GM18870 (cell line): ENCODE results near the gene TTC27.
"Not testable (repeated sequence)": the region's sequence is repeated elsewhere in the genome, so short reads cannot be mapped to it uniquely, and the experiment has no call there.

ENCODE experiments used
- ATAC-seq: cut with Tn5 transposase; IDR thresholded peaks from one replicate; pipeline ENCODE4 v1.9.1; 2021; ENCODE audit warnings: moderate library complexity; ENCODE audit not compliant: unreplicated experiment

TTC27 gene

DNA sequence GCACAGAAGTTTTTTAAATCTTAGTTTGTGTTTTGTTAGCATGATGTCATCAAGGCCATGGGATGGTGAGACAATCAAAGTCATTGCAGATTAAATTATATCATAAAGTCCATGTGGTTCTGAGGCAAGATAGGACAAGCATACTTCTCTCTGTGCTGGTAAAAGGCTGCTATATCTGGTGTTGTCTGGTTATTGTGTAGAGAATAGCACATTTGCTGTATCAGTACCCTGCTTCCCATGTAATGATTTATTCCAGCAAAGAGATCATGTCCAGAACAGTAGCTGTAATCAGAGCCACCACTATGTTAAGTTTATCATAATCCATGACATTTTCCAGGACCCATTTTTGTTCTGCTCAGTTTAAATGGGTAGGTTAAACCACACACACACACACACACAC, 123.0 kb downstream of the TTC27 start:
- no peak for ATAC-seq

DNA sequence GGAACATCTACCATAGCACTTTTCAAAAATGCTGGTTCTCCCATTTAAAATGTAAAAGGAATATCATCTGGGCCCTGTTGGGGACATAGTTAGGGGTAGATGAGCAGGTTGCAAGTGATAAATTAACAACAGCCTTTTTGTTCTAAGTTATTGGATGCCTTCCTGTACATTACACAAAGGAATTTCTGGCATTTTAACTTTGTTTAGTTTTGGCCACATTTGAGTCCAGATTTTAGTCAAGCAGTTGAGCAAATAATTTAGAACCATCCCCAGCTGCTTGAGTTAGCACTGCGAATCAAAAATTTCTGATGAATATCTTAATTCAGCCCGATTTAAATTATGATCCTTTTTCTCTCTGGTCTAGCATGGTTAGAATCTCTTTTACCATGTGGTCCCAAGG, 124.4 kb downstream of the TTC27 start:
- no peak for ATAC-seq

DNA sequence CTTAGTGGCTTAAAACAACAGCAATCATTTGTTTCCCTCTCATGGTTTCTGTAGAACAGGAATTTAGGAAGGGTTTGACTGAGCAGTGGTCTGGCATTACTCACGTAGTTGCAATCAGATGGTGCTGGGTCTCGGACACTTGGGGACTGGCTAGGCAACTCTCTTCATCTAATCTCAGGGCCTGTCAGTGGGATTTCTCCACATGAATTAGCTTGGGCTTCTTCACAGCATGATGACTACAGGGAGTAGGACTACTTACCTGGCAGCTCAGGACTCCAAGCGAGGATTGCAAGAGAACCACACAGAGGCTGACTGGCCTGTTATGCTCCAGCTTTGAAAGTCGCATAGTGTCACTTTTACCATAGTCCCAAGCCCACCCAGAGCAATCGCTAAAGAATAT, 125.1 kb downstream of the TTC27 start:
- ATAC-seq: no peak

DNA sequence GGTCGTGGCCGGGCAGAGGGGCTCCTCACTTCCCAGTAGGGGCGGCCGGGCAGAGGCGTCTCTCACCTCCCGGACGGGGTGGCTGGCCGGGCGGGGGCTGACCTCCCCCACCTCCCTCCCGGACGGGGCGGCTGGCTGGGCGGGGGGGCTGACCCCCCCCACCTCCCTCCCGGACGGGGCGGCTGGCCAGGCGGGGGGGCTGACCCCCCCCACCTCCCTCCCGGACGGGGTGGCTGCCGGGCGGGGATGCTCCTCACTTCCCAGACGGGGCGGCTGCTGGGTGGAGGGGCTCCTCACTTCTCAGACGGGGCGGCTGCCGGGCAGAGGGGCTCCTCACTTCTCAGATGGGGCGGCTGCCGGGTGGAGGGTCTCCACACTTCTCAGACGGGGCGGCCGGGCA, 126.8 kb downstream of the TTC27 start:
- ATAC-seq: not testable (repeated sequence)

DNA sequence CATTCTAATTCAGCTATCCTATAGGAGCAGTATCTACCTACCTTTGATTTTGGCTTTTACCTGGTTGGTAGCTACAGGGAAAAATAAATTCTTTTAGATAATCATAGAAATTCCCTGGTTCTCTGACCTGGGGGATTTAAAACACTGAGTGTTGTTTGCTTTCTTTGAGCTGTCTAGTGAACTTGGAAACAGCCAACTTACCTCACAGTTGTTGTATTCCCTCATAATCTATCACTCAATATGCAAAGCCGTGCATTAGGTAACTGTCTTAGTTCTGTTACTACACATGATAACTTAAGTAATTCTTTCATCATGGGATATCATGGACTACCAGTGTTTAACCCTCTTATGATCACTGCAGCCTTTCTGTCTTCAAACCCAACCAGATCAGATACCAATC, 127.8 kb downstream of the TTC27 start:
- no peak for ATAC-seq

DNA sequence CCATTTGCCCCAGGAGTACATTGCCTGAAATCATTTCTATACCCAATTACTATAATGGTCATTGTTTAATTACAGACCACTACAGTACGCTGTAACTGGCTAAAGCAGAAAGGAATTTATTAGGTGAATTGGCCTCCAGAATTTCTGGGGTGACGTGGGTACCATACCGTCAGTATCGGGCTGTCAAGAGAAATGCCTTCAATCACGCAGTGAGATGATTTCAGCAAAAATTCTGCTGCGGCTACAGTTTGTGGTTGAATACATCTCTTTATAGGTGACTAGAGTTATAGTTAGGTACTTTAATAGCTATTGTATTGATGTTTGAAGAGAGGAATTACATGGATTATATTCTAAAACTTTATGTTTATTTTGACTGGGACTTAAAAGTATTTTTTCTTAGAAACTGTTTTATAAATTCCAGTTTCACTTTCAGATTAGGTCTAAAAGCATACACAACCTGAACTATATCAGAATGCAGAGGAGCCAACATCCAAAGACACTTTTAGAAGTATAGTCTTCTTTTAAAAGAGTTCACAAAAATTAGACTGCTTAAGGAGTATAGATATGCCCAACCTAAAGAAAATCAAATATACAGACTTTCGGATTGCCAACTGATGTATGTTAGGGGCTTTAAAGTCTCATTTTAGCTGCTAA, 128.4 kb downstream of the TTC27 start:
- no peak for ATAC-seq

DNA sequence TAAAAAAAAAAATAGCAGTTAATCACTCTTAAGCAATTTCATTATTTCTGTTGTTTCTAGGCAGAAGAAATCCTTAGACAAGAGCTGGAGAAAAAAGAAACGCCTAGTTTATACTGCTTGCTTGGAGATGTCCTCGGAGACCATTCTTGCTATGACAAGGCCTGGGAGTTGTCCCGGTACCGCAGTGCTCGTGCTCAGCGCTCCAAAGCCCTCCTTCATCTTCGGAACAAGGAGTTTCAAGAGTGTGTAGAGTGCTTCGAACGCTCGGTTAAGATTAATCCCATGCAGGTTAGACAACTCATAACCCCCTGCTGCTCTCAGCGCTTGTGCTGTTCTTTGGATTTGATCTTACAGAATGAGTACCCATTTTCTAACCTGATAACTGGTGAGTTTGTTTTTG, 130.4 kb downstream of the TTC27 start:
- ATAC-seq: no peak

DNA sequence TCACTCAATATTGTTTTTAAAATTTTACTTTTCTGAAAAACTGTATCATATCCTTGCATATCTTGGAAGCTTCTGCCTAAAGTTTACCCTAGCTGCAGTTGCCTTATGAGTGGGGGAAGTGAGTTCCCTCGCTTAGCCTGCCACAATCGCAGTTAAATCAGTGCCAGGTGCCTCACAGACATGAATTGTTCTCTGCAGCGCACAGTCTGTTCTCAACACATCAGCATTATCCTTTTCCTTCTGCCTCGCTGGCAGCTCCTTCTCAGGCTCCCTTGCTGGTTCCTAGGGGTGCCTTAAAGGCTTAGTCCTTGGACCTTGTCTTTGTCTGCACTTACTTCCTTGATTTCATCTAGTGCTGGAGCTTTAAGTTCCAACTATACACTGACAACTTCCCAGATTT, 132.8 kb downstream of the TTC27 start:
- ATAC-seq: no peak

DNA sequence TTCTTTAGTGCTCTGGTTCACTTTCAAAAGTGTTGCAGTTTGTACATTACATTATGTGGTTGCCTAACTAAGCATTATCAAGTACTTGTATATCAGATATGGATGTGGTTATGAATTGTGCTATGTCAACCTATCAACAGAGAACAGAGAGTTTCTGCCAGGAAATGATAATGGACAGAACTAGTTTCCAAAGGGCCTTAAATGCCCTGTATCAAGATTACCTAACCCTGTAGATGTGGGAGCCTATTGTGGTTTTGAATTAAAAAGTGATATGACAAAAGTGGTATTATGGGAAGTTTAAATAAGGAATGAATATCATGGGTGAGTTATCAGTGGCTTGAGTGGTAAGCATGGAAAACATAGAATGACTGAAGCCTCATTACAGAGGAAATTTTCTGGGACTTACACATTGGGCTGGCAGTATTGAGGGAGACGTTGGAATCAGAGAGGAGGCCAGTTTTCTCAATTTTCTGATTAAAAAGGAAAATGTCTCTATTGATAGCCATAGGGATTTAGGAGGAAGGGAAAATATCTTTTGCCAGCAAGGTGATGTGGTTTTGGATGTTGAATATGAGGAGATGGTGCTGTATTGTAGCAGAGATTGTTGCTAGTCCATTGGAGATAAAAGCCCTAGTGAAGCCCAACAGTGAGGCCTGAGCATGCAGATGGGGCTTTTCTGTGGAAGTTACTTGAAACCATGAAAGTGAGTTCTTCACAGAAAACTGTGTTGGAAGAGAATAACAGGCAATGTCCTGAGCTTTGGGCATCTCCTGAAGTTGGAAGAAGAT, 140.7 kb downstream of the TTC27 start:
- ATAC-seq: no peak

DNA sequence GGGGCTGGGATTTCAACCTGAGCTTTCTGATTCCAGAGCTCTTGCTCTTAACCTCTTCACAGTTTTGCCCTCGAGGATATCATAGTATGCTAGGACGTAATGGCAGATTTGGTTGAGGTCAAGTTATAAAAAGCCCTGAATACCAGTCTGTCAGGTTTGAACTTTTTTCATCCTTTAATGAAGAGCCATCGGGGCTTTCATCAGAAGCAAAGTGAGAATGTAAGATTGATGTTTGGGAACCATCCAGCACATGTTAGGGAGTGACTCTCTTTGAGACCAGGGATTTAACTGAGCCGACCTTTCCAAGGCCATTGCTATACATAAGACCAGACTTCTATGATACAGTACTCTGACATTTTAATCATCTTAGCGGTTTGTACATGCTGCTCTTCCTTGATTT, 142.5 kb downstream of the TTC27 start:
- no peak for ATAC-seq

DNA sequence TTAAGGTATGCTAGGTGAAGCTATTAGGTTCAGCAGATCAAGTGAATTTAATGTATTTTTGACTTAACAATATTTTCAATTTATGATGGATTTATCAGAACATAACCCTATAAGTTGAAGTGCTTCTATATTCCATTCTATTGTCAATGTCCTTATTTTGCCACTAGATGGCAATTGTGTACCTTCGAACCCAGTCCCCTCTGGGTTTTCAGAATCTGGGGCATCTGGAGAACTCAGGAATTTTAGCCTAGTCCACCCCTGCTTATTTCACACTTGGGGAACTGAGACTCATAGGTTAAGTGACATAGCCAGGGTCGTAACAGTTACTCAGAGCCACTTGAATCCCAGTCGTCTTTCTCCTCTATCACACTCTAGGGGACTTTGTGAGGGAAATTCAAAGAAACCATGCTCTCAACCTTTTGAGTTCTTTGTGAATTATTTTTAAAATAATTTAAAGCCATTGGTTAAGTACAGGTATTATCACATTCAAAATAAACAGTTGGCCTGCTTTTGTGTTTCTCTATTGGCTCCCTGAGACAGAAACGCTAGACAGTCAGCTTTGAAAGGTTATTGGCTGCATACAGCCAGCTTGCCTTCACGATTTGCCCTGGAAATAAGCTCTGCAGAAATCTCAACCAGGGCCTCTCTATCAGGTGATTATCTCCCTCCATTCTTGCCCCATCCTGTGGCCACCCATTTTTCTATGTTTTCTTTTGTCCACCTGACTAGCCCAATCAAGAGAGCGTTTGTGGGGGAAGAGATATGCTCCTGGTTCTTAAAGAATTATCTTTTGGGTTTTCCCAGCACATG, 145.0 kb downstream of the TTC27 start:
- no peak for ATAC-seq

DNA sequence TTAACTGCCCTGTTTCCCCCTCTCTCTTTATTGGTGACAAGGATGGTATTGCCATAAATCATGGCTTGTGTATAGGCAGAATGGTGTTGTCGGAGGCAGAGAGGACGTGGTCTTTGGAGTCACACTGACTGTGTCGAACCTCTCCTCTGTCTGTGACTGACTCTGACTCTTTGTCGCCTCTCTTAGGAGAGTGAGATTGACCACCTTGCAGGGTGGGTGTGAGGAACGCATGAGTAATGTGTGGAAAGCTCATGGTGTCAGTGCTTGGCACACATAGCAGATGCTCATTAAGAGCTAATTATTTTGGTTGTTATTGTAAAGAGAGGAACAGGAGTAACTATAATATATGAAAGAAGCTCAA, 145.6 kb downstream of the TTC27 start:
- no peak for ATAC-seq

DNA sequence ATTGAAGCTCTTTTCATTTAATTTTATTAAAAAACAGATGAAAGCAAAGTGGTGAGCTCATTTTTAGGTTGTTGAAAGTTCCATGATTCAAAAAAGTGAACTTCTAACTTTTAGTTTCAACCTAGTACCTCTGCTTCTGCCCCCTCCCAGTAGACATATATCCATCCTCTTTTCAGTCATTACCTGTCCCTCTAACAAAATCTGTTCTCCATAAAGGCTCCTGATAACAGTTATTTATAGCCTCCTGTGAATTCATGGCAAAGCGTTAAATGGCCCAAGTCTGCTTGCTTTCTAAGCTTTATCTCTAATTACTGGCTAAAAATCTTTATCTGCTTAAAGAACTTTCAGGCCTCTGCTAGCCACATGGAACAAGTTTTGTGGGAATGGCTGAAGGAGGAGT, 148.1 kb downstream of the TTC27 start:
- ATAC-seq: no peak

DNA sequence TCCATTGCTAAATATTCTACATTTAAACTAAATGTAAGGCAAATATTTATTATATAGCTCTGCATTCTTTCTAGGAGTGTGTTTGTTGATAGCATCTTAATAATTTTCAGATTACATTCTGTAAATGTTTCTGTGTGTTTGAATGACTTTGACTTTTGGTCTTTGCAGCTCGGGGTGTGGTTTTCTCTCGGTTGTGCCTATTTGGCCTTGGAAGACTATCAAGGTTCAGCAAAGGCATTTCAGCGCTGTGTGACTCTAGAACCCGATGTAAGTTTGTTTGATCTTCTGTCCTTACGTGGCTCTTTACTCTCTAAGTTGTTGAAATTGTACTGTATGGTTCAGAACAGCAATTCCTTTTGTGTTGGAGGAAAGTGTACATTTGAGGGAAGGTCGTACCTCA, 149.9 kb downstream of the TTC27 start:
- ATAC-seq: no peak

DNA sequence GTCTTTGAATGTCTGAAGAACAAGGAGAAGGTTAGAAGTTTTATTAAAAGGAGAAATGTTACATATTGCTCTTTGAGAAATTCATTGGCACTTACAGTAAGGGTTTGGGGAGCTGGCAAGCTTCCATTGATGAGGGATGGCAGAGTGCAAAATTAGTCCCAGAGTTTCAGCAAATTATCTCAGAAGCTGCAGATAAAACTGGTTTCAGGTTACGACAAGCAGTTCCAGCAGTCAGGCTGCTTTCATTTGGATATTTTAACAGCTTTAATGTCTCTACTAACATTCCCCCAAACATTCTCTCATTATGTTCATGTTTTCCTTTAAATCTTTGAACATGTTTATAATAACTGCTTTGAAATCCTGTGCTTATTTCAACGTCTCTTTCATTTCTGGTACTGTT, 153.1 kb downstream of the TTC27 start:
- ATAC-seq: no peak

DNA sequence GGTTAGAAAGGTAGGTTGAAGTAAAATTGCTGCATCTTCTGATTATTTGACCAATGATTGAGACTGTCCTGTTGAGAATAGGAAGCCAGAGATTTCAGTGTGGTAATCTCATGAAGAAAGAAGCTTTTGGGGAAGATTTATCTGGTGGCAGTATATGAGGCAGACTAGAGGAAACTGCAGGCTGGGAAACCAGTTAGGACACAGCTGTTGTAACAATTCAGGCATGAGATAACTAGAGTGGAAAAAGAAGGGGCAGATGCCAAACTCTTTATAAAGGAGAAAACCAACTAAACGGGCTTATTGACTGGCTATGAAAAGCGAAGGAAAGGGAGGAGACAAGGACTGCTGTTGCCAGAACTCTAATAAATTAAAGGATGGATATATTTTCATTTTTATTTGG, 155.6 kb downstream of the TTC27 start:
- no peak for ATAC-seq

DNA sequence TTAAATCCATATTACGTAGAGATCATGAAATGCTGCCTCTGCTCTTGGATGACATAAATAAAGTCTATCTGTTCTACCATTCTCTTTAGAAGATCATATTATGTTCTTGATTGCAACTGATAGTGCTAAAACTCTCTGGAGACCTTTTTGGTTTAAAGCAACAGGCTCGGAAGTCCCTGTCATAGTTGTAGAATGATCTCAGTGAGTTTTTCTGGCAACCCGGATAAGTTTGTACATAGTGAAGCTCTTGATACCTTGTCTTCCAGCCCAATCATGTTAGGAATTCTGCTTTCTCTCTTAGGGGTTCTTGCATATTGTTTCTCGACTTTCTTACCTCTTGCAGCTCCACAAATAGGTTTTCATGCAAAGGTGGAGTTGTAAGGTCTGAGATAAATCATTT, 156.1 kb downstream of the TTC27 start:
- ATAC-seq: no peak

DNA sequence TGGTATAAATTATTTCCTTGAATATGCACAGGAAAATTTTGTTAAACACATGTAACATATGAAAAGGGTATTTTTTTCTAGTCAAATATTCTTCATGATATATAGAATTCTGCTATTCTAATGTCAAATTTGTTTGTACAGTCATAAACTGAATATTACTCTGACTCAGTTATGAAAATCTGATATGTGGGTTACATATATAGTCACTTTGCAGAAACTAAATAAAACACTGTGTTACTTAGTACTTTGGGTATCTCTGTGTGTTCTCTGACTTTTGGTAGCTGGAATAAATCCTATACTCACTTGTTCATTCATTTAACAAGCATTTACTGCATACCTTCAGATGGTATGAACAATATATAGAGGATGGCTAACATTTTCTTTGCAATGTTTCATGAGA, 159.4 kb downstream of the TTC27 start:
- ATAC-seq: no peak

DNA sequence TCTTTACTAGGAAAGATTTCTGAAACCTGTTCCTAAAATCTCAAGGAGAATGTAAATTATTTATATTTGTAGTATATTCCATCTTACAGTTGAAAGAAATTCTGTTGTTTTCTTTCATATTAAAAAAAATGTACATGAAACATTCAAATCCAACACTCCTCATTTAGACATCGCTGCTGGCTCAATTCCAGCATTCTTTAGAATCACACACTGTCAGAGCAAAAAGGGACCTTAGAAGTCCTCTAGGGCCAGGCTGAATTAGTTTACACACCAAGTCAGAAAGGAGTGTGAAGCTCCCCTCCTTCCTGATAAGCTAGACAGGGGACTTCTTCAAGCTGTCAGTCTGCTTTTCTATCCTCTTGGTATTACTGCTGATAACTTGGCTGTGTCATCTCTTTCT, 160.3 kb downstream of the TTC27 start:
- no peak for ATAC-seq

DNA sequence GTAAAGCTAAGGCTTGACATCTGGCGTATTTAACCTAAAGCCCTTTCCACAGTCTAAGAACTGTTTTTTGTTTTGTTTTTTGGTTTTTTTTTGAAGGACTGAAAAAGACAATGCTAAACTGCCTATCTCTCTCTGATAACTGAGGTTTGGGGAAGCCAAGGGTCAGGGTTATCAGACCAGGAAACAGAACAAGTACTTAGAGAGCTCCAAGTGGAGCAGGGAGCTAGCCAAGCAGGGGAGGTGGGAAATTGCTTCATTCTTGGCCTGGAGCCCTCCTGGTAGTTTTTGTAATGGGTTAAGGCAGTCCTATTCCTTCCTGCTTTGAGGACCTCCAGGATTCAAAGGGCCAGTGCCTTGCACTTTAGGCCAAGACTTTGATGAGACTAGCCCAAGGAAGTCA, 164.6 kb downstream of the TTC27 start:
- no peak for ATAC-seq

DNA sequence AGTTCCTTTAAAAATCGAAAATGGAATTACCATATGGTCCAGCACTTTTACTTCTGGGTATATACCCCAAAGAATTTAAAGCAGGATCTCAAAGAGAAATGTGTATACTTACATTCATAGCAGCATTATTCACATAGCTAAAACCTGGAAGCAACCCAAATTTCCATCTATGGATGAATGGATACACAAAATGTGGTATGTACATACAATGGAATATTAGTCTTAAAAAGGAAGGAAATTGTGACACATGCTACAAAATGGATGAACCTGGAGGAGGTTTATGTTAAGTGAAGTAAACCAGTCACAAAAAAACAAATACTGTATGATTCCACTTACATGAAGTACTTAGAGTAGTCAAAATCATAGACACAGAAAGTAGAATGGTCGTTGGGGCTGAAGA, 171.0 kb downstream of the TTC27 start:
- no peak for ATAC-seq

DNA sequence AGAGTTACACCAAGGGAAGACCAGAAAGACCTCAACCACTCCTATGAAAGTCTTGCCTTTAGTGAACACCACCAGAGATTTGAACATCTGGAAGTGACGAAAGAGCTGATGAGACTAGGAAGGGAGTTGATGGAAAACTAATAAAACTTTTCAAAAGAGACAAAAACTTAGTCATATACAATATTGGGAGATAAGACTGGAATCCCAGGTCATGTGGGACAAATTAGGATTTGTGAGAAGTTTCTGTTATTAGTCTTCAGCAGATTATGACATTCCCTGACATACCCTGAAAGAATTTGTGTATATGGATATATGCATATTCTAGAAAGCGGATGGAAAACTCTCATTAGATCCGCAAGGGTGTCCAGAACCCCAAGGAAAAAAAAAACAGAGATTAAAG, 173.9 kb downstream of the TTC27 start:
- ATAC-seq: no peak
